Body of pancreas (tissue), 4 donors: Measurements from ENCODE around the gene PLEKHF1. TPM values are rescaled to one million over a fixed set of nuclear protein-coding genes. Genes with fewer than 3 reads are reported as not detected.

Experiments used
- ATAC-seq: fragments of 150-250 bp; one replicate; pipeline ENCODE4 v1.9.1; 2016
- DNase-seq, 4 donors: peaks; one replicate each; pipeline ENCODE4 v3.0.0-alpha.2; 2019
- H3K27ac ChIP-seq, 4 donors: fragments of 200-600 bp; sonication (generic); 1 replicate in 3 of 4; 2 replicates in 1 of 4; pipeline versions ENCODE4 v1.5.1 to v1.6.1; 2016 to 2019; ENCODE audit warnings: mild to moderate bottlenecking in 1 of 4, mixed read lengths in 1 of 4, moderate library complexity in 1 of 4
- H3K27me3 ChIP-seq, 2 donors: fragments of 200-600 bp; sonication (generic); one replicate each; pipeline ENCODE4 v1.6.0; 2016; ENCODE audit warnings: mild to moderate bottlenecking in 1 of 2
- H3K36me3 ChIP-seq, 2 donors: fragments of 200-600 bp; sonication (generic); replicated peaks in 1 of 2; 2 replicates each; pipeline ENCODE4 v1.5.1; 2016; ENCODE audit warnings: low read depth in 2 of 2; ENCODE audit not compliant: insufficient read depth in 1 of 2
- H3K4me1 ChIP-seq: fragments of 200-600 bp; sonication (generic); one replicate; pipeline ENCODE4 v1.6.0; 2016
- H3K4me3 ChIP-seq, 2 donors: fragments of 200-600 bp; sonication (generic); 1 replicate in 1 of 2; 2 replicates in 1 of 2; pipeline ENCODE4 v1.5.1; 2016 to 2019
- H3K9me3 ChIP-seq, 3 donors: fragments of 200-600 bp; sonication (generic); 1 replicate in 2 of 3; 2 replicates in 1 of 3; pipeline ENCODE4 v1.5.1; 2016
- POLR2A ChIP-seq, 3 donors: fragments of 450-650 bp; IDR thresholded peaks; one replicate each; pipeline ENCODE4 v1.6.1; 2016; ENCODE audit warnings: antibody characterized with exemption in 3 of 3, mild to moderate bottlenecking in 2 of 3
- WGBS, 2 donors: methylation state at CpG; one replicate each; pipeline ENCODE4 v1.1.5; 2017; 5-methylcytosine and 5-hydroxymethylcytosine counted together
- intact Hi-C: fragments of 100-400 bp; cut with DNase I; formaldehyde crosslinking; loops from one replicate; pipeline ENCODE4 v1.15.1; 2023
- total RNA-seq, 2 donors: library from RNA; depleted of rRNA; stranded (reverse); fragments of >200 nt; gene quantifications; one replicate each; pipeline ENCODE4 v1.1.0, GENCODE V29; 2016
- TF ChIP-seq, protein P1 (sequence below), 7 experiments: fragments of 450-650 bp in 4 of 7; fragments of 200-600 bp in 3 of 7; sonication (generic) in 3 of 7; IDR thresholded peaks; one replicate each; pipeline ENCODE4 v1.5.1; 2016 to 2019; ENCODE audit warnings: antibody characterized with exemption in 7 of 7

PLEKHF1 gene, protein sequence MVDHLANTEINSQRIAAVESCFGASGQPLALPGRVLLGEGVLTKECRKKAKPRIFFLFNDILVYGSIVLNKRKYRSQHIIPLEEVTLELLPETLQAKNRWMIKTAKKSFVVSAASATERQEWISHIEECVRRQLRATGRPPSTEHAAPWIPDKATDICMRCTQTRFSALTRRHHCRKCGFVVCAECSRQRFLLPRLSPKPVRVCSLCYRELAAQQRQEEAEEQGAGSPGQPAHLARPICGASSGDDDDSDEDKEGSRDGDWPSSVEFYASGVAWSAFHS
- total RNA-seq: 10 to 100 TPM; 13.5 to 16.5 TPM

DNA sequence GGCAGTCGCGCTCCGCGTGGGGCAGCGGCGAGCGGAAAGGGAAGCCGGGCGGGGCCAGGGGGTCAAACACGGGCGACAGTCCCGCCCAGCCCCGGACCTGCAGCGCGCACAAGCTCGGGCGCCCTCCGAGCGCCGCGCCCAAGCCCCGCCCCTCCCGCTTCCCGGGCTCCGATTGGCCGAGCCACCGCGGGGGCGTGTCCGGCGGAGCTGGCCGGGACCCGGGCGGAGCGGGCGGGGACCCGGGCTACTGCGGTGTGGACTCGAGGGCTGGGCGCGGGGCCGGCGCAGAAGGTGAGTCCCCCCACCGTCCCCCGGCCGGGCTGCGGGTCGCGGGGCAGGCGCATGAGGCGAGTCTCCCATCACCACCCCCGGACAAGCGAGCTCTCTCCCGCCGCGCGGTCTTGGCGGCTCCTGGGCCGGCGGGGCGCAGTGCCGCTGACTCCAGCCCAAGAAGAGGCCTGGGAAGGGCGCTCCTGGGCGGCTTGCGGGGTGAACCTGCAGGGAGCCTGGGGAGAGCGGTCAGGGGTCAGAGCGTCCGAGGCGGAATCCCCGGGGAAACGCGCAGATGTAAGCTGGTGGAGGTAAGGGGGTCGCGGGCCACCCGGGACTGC, at the start of gene PLEKHF1:
PLEKHF1 (plus strand) TSS at position 247 of the 611 bp plus-strand sequence. CDS start 8,379 bp downstream, outside the sequence.
- no peaks in the 10 kb centered on the region for H3K9me3 ChIP-seq
- ATAC-seq: peak; percentile 91
- TF ChIP-seq POLR2A (IDR thresholded peaks at IDR 0.05): peak; percentile 20 to 44 (median 23)
- TF ChIP-seq, protein P1, sequence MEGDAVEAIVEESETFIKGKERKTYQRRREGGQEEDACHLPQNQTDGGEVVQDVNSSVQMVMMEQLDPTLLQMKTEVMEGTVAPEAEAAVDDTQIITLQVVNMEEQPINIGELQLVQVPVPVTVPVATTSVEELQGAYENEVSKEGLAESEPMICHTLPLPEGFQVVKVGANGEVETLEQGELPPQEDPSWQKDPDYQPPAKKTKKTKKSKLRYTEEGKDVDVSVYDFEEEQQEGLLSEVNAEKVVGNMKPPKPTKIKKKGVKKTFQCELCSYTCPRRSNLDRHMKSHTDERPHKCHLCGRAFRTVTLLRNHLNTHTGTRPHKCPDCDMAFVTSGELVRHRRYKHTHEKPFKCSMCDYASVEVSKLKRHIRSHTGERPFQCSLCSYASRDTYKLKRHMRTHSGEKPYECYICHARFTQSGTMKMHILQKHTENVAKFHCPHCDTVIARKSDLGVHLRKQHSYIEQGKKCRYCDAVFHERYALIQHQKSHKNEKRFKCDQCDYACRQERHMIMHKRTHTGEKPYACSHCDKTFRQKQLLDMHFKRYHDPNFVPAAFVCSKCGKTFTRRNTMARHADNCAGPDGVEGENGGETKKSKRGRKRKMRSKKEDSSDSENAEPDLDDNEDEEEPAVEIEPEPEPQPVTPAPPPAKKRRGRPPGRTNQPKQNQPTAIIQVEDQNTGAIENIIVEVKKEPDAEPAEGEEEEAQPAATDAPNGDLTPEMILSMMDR (IDR thresholded peaks at IDR 0.05): no peak
- H3K4me1 ChIP-seq: peaks cover 73% of the 10 kb centered on the region
- 0 to 3% methylated on average over 7 to 41 of the region's 75 CpGs for WGBS, 2 donors
- H3K27me3 ChIP-seq: no peaks in the 10 kb centered on the region
- DNase-seq: peak; percentile 88 to 94 (median 89)
- H3K4me3 ChIP-seq: peak within 1 kb of the TSS; percentile 65 to 84
- no peaks in the 10 kb centered on the region for H3K36me3 ChIP-seq
- intact Hi-C loops: loop anchor here (10.0 kb wide), 2 partner anchors 51 to 451 kb away; partner anchors contain the start of gene UQCRFS1
- peak within 1 kb of the TSS; percentile 59 to 87 (median 74) for H3K27ac ChIP-seq

DNA sequence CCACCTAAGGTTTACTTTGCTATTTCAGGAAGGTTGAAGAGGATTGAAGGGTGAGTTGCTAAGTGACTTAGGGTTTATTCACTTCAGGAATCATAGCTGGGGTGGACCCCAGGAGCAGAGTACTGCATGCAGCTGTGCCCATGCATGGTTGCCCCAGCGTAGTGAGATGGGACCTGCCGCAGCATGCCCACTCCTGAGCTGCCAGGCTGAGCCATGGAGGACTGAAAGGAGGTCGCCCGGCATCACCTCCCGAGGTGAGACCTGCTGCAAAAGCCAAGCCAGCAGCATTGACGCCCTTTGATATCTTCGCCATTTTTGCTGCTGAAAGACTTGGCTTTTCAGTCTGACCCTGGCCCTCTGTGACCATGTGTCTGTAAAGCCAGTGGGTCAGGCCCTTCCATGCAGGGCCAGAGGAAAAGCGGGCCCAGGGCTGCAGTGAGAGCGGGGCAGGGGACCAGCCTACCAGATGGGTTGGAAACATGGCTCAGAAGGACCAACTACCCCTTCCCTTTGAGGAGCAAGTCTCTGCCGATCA, 49.3 kb upstream of the PLEKHF1 start:
- DNase-seq (no peak), ATAC-seq (no peak)
- H3K27ac ChIP-seq: no peak overlapping the region
- no peaks in the 10 kb centered on the region for H3K4me1 ChIP-seq
- TF ChIP-seq, protein P1 (IDR thresholded peaks at IDR 0.05): no peak
- TF ChIP-seq POLR2A (IDR thresholded peaks at IDR 0.05): no peak
- 82 to 100% methylated on average over 3 to 10 of the region's 10 CpGs for WGBS, 2 donors
- peaks cover 8 to 18% of the 10 kb centered on the region in 2 donors for H3K36me3 ChIP-seq
- intact Hi-C loops: loop anchor here (10.0 kb wide), 1 partner anchor 49 kb away; the partner anchor contains the start of gene PLEKHF1
- no peaks in the 10 kb centered on the region for H3K27me3 ChIP-seq
- H3K4me3 ChIP-seq: no peak overlapping the region
- H3K9me3 ChIP-seq: no peaks in the 10 kb centered on the region

DNA sequence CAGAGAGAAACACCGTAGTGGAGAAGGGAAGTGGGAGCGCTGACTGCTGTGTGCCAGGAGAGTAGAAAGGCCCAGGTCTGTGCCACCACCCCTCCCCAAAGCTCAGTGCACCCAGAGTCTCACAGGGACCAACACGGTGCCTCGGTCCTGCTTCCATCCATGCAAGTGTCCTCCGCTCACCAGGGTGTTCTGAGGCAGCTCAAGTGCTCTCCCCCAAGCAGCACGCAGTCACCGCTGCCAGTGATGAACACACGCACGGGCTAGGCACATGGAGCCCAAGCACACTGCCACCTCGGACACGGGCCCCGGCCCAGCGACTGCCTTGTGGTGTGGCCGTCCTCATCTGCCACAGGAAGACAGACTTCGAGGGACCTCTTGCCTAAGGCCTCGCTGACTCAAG, 48.7 kb upstream of the PLEKHF1 start:
- intact Hi-C loops: loop anchor here (10.0 kb wide), 1 partner anchor 48 kb away; the partner anchor contains the start of gene PLEKHF1
- H3K27me3 ChIP-seq: no peaks in the 10 kb centered on the region
- no peak overlapping the region for H3K4me3 ChIP-seq
- whole genome bisulfite sequencing, 2 donors: 88 to 100% methylated on average over 3 to 16 of the region's 16 CpGs
- no peak overlapping the region for H3K27ac ChIP-seq
- TF ChIP-seq POLR2A (IDR thresholded peaks at IDR 0.05): no peak
- DNase-seq (no peak), ATAC-seq (no peak)
- H3K4me1 ChIP-seq: no peaks in the 10 kb centered on the region
- no peaks in the 10 kb centered on the region for H3K9me3 ChIP-seq
- peaks cover 8 to 18% of the 10 kb centered on the region in 2 donors for H3K36me3 ChIP-seq

DNA sequence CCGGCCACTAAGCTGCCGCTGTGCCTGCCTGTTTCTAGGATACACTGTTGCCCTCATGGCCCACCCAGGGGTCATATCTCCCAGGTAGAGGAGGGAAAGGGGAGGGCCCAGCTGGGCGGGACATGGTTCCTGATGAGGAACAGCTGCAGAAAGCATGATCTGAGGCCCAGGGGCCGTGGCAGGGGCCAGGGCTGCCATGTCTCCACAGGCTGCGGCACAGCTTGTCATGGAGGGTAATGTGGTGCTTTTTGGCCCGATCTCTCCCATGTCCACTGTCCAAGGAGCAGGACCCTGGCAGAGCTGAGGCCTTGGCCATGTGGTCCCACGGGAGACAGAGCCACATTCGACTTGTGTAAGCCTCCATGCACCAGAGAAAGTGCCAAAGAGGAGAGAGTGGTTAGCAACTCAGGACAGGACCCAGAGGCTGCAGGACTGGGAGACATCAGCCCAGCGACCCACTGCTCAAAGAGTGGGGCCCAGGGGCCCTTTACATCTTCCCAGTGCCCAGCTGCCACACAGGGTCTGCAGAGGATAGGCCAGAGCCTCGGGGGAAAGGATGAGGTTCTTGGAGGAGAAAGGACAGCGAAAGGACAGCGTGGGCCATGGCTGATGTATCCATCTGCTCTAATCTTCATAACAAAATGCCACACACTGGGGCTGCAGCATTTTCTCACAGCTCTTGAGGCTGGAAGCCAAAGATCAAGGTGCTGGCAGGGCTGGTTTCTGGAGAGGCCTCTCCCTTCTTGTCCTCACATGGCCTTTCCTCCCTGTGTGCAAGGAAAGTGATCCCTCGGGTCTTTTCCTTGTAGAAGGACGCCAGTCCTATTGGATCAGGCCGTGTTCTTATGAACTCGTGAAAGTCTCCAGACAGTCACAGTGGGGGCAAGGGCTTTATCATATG, 47.6 kb upstream of the PLEKHF1 start:
- WGBS, 2 donors: 79 to 80% methylated on average over 12 to 16 of the region's 16 CpGs

More for the DNA sequence above, 47.6 kb upstream of the PLEKHF1 start:
- no peak for TF ChIP-seq POLR2A (IDR thresholded peaks at IDR 0.05)
- TF ChIP-seq, protein P1 (IDR thresholded peaks at IDR 0.05): no peak
- Histone ChIP-seq H3K27ac (no peak overlapping the region), H3K27me3 (no peaks in the 10 kb centered on the region), H3K9me3 (no peaks in the 10 kb centered on the region), H3K4me3 (no peak overlapping the region), H3K36me3 (peaks cover 8 to 13% of the 10 kb centered on the region in 2 donors), H3K4me1 (no peaks in the 10 kb centered on the region)
- ATAC-seq (no peak), DNase-seq (no peak)
- intact Hi-C loops: loop anchor here (10.0 kb wide), 1 partner anchor 47 kb away; the partner anchor contains the start of gene PLEKHF1
